ENCODE measurements around the gene C13orf46. TPM values are rescaled to one million over a fixed set of nuclear protein-coding genes. Genes with fewer than 3 reads are reported as not detected.

Gene C13orf46
- total and polyA plus RNA-seq, 2 of the 8 experiments (the other 6 are each of a cell fraction or from before 2014, with no cell fraction given), result 0.23 to 0.28 TPM

GRCh38 chr13:113921763-113922162 is 52.1 kb downstream of the C13orf46 start:
- DNase-seq (ENCODE audit: low read depth in 1 of 2, low spot score in 2 of 2) (no peak), FAIRE-seq (no peak)
- H2BK15ac ChIP-seq (ENCODE audit: low read length), result no peak overlapping the region
- no peak overlapping the region for H3K4me2 ChIP-seq (ENCODE audit: insufficient read depth in 1 of 2, low read depth in 2 of 2, low read length in 2 of 2)
- no peaks in the 10 kb centered on the region for H4K20me1 ChIP-seq (replicated peaks in 1 of 2; ENCODE audit: control insufficient read depth in 1 of 2, insufficient read depth in 2 of 2, low read length in 2 of 2)
- no peak overlapping the region for H3K14ac ChIP-seq (ENCODE audit: insufficient read length)
- H3K23ac ChIP-seq (ENCODE audit: insufficient read length), result no peak overlapping the region
- H3K4me1 ChIP-seq (replicated peaks in 1 of 4; ENCODE audit: control insufficient read depth in 3 of 4, insufficient read depth in 4 of 4, low read length in 3 of 4), result no peaks in the 10 kb centered on the region
- H2BK12ac ChIP-seq (ENCODE audit: low read depth, low read length), result no peak overlapping the region
- 93% methylated on average over 1 of the region's 1 CpG; no CpG with 5 or more reads in 1 of the 2 experiments for WGBS, 2 experiments (ENCODE audit: extremely low coverage in 1 of 2, insufficient coverage in 1 of 2, insufficient read length in 1 of 2, insufficient replicate concordance in 2 of 2, low coverage in 1 of 2, low lambda C conversion rate in 2 of 2, missing lambda C conversion rate in 1 of 2)
- no peak overlapping the region for H4K5ac ChIP-seq (ENCODE audit: insufficient read length, low read depth, low read length)
- CTCF ChIA-PET (ENCODE audit: partially characterized antibody), result interaction anchor here (0.9 to 1.3 kb wide), 3 partner anchors 15 to 179 kb away, joined by 3 to 4 read pairs (median 3); no protein-coding TSS in a partner anchor
- H2AFZ ChIP-seq (ENCODE audit: low read length), result no peak overlapping the region
- no peak overlapping the region for H3K4ac ChIP-seq (replicated peaks; ENCODE audit: insufficient read length, low read depth, low read length)
- TF ChIP-seq SRF (IDR thresholded peaks at IDR 0.05; ENCODE audit: low read depth, low read length) (no peak), KDM1A (IDR thresholded peaks at IDR 0.05; ENCODE audit: borderline replicate concordance, low read length) (0 out of 2 replicates have a peak, but pooled peaks have one; percentile 33)
- H2BK120ac ChIP-seq (replicated peaks; ENCODE audit: low read depth, low read length), result no peak overlapping the region
- H2BK20ac ChIP-seq (ENCODE audit: low read length), result no peak overlapping the region
- no peak overlapping the region for H3K56ac ChIP-seq (replicated peaks; ENCODE audit: insufficient read length, low read depth, low read length)
- H3K9ac ChIP-seq (replicated peaks in 1 of 4; ENCODE audit: extremely low read depth in 1 of 4, low read depth in 3 of 4, low read length in 3 of 4), result no peak overlapping the region
- POLR2A ChIA-PET (ENCODE audit: partially characterized antibody), result no interaction called here
- no peak overlapping the region for H2AK5ac ChIP-seq (ENCODE audit: low read depth, low read length)
- H3K27me3 ChIP-seq (replicated peaks in 1 of 4; ENCODE audit: control insufficient read depth in 3 of 4, extremely low read depth in 1 of 4, insufficient read depth in 3 of 4, low read length in 3 of 4), result peaks cover 0 to 2% (median 0%) of the 10 kb centered on the region in 4 experiments; a peak in 1 of 7 replicates
- H3K79me1 ChIP-seq (ENCODE audit: low read depth, low read length), result no peaks in the 10 kb centered on the region
- H3K23me2 ChIP-seq (ENCODE audit: low read depth, low read length), result no peaks in the 10 kb centered on the region
- no peak overlapping the region for H3K18ac ChIP-seq (ENCODE audit: extremely low read depth, low read length)
- no peak overlapping the region for H4K8ac ChIP-seq (ENCODE audit: extremely low read depth, insufficient read depth, low read length)
- no peaks in the 10 kb centered on the region for H3K36me3 ChIP-seq (ENCODE audit: control insufficient read depth in 2 of 4, insufficient read depth in 4 of 4, low read length in 3 of 4)
- no peaks in the 10 kb centered on the region for H3K79me2 ChIP-seq (ENCODE audit: control insufficient read depth in 1 of 2, insufficient read depth in 2 of 2, low read length in 2 of 2)
- H2BK5ac ChIP-seq (ENCODE audit: low read depth, low read length), result no peak overlapping the region
- no peak overlapping the region for H4K91ac ChIP-seq (replicated peaks; ENCODE audit: insufficient read length, low read length)
- H3K27ac ChIP-seq (ENCODE audit: low read depth, low read length), result no peak overlapping the region
- no peak overlapping the region for H3K4me3 ChIP-seq (ENCODE audit: extremely low read depth in 1 of 4, insufficient read depth in 2 of 4, low read depth in 3 of 4, low read length in 4 of 4)
- peaks cover 6% of the 10 kb centered on the region in 2 experiments; a peak in 2 of 4 replicates for H3K9me3 ChIP-seq (ENCODE audit: insufficient read depth in 2 of 2, low read depth in 1 of 2, low read length in 1 of 2)

Data from H1 (cell line).